NCI-H226 (cell line): Measurements from ENCODE around the gene TPH2.

Source experiments
- DNase-seq: peaks from one replicate; pipeline ENCODE4 v3.0.0-alpha.2; 2015

Gene TPH2

DNA sequence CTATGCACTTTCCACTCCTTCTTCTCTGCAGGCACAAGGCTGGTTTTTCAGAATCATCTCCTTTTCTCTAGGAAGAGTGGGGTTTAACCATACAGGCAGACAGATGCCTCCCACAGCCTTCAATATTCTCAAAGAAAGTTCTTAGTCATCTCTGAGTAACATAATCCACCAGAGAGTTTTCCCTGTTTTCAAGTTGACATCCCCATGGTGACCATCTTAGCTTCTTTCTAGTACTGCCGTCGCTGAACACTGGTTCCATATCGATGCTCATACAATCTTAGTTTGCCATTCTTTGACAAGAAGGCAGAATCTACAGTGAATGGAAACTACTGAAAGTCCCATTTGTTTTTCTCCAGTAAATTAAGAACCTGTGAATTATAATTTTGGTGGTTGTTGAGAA, 28.6 kb downstream of the TPH2 start:
- peak; percentile 41 for DNase-seq

DNA sequence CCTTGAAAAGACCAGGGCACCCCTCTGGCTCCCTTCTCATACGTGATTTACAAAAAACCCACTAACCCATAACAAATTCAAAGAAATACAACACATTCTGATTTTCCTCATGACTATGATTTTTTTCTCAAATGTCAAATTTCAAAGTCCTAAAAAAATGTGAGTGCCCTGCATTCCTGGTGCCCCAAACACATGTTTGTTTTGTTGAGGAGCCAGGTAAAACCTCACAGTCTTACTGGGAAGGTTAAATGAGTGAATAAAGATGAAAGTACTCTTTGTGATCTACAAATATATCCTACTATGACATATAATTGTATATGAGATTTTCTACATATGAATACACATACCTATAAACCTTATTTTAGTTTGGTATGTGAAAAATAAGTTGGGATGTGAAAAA, 30.7 kb downstream of the TPH2 start:
- no peak for DNase-seq

DNA sequence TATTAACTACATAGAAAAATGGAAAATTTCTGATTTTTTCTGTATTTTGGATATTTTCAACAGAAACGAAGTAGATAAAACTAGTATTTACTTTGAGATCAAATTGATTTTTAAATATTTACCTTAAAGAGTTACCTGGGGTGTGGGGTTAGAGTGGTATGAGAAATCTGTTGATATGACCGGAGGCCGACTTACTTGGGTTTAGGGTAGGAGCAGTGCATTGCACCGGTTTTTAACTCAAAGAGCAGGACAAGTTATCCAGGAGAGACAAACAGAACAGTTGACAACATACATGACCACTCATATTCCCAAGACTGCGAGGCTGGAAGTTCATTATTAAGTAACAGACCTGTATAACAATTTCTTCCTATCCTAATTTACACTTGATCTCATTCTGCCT, 31.4 kb downstream of the TPH2 start:
- no peak for DNase-seq

DNA sequence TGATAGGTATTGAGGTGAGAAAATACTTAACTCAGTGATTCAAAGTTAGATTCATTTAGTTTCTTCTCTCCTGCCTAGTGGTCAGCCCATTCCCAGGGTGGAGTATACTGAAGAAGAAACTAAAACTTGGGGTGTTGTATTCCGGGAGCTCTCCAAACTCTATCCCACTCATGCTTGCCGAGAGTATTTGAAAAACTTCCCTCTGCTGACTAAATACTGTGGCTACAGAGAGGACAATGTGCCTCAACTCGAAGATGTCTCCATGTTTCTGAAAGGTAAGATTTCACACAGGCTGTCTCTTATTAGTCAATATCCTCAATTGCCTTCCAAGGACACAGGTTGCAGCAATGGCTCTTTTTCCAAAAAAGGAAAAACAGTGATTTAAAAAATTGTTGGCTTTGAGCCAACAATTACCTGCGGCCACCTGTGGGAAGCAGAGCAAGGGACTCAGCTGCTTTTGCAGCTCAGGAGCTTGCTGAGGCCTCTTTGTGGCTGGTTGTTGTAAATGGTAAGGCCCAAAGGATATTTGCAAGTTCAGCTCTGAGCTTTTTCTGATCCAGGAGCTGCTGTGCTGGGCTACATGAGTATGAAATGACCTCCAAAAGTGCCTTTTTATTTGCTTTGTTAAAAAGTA, 33.9 kb downstream of the TPH2 start:
- no peak for DNase-seq

DNA sequence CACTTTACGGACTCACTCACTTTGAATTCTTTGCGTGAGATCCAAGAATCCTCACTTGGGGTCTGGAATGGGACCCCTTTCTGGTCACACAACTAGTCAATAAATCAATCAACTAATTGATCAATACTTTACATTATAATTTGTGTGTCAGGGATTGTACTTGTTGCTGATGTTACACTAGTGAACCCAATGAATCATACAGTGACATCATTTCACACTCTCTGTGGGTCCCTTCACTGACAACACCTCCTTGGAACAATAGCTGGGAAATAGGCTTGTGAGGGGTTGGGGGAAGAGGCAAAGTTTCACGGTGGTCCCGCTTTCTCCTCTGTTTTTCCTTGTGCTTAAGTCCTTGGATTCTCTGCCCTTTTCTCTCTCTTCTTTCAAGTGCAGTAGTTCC, 35.0 kb downstream of the TPH2 start:
- no peak for DNase-seq

DNA sequence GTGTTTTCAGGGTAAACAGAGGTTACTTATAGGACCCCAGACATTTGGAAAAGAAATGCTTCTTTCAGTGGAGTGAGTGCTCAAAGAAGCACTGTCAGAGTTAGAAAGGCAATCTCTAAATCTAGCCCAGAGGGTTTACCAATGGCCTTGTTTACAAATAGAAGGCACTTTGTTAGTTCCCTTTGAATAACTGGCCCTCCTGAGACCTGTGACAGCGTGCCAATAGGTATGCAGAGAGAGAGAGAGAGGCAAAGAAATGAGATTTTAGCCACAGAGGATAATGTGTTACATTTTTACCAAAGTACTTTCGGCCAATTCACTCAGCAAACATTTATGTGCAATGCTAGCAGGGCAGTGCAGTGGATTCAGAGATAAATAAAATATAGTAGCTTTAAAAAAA, 41.9 kb downstream of the TPH2 start:
- DNase-seq: no peak

DNA sequence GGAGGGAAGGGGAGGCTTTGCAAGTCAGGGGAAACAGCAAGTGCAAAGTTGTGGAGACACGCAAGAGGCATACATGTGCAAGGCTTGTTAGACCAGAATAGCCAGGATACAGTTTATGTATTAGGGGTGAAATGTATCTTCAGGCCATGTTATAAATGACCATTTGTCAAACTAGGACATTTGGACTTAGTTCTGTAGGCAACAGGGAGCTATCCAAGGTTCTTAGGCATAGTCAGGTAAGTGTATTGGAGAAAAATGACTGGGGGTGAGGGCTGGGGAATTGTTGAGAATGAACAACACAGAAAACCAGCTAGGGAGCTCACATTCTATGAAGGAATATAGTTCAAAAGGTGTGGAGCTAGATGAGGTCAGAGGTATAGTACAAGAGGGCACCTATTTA, 42.5 kb downstream of the TPH2 start:
- no peak for DNase-seq

DNA sequence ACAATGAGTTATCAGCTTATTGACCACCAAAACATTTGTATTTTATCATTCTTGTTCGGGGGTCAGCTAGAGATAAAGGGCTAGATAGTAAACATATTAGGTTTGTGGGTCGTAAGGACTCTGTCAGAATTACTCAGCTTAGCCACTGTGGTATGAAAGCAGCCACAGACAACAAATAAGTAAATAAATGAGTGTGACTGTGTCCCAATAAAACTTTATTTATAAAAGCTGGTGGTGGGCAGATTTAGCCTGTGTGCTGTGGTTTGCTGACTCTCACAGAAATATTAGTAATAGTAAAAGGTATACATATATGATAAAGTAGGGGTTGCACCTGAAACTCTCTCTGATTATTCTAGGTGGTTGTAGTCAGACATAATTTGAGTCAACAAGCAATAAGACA, 56.1 kb downstream of the TPH2 start:
- DNase-seq: no peak

DNA sequence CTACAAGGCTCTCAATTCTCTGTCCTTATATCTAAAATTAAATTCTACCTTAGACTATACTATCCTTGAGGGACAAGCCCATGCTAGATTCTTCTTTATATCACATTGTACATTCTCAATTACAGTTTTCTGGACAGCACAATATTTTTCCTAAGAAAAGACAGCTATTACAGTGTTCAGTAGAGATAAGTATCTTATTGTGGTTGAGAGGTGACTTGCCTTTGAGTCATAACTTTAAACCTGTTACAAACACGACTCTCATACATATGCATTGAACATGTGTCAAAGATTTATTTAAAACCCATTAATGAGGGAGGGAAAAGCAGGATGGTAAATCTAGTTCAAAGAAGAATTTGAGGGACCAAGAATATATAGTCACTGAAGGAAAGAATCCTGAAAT, 61.1 kb downstream of the TPH2 start:
- DNase-seq: peak; percentile 15

DNA sequence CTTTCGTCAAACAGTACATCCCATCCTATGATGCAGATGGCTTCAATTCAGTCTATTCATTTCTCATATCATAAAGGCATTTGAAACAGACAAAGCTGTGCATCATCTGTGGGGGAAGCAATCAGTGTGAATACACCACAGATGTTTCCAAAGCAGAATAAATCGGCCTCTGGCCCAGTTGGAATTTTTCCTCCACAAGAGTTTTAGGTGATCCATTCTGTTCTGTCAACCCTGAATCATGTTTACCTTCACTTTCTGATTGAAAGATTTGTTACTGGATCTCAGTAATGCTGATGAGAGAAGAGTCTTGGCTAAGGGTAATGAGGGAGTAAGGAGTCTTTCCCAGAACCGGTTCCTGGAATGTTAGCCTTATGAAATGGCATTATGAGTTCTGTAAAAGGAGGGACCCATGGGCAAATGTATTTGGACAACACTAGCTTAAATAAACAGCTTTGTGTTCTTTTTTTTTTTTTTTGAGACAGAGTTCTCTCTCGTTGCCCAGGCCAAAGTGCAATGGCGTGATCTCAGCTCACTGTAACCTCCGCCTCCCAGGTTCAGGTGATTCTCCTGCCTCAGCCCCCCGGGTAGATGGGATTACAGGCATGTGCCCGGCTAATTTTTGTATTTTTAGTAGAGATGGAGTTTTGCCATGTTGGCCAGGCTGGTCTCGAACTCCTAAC, 62.5 kb downstream of the TPH2 start:
- DNase-seq: no peak

DNA sequence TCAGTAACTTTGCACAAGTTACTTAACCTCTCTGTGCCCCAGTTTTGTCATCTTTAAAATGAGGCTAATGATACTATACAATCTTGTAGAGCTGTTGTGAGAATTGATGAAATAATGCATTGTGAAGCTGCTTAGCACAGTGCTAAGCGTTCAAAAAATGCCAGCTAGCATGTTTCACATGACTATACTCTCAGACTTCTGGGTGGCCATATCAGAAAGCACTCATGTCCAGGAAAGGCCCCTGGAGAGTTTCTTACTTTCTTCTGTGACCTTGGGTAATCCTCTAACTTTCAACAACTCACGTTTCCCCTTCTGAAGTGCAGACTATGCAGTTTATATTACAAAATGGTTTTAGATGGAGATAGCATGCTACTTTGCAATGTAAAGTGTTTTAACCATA, 68.1 kb downstream of the TPH2 start:
- DNase-seq: no peak

DNA sequence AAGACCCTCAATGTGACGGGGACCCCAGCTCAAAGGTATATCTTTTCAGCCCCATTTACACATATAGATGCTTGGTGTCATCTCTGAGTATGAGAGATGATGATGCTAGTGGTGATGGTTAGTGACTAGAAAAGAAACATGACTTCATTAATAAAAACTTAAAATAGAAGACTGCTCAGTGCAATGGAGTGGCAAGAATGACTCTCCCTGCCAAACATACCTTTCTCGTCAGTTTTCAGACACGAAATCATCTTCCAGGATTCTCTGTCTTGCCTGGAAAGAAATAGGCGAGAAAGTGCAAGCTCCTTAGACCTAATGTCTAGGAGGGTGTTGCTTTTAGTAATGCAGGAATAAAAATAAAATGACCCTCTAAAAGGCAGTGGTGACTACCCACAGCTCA, 71.7 kb downstream of the TPH2 start:
- peak; percentile 74 for DNase-seq

DNA sequence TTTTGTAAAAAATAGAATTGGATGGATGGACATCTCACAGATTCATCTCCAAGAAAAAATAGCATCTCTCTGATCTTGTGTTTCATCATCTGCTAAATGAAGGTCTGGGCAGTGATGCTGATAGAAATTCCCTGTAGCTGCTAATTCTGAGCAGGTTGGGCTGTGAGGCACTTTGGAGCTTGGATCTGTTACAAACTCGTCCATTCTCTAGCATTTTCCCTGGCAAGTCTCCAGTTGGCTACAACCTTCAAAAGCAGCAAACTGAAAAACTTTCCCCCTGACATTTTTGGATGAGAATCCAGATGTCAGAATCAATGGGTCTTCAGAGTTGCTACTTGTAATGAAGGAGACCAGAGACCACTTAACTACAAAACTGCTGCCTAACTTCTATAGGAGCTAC, 72.7 kb downstream of the TPH2 start:
- DNase-seq: peak; percentile 54

DNA sequence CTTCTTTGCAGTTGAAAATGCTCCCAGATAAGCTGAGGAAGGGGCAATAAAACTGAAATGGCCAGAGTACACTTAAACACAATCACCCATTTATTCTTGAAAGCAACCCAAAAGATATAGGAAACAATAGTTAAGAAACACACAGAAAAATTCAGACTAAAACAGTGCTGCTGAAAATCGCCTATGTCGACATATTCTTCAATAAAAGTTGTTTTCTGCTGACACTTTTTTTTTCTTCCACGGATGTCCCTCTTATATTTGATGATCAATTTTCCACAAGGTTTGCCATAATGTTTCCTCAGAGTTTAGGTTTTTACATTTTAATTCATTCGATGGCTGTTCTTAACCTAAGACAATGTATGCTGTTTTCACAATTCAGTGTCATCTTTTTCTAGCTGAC, 74.2 kb downstream of the TPH2 start:
- DNase-seq: no peak

DNA sequence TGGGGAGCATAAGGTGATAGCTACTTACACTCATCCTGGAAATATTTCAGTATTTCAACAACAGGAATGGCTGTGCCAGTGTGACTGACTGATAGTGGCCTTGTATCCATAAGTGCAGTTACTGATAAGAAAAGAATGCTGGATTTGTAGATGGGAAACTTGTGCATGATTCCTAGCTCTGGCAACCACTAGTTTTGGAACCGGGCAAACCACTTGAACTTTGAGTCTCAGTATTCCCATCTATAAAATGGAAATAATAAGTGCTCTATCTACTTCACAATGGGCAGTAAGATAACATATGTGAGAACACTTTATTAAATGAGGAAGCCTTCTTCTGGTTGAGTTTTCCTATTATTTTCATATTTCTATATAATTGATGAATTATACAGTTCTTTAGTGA, 77.2 kb downstream of the TPH2 start:
- peak; percentile 53 for DNase-seq

DNA sequence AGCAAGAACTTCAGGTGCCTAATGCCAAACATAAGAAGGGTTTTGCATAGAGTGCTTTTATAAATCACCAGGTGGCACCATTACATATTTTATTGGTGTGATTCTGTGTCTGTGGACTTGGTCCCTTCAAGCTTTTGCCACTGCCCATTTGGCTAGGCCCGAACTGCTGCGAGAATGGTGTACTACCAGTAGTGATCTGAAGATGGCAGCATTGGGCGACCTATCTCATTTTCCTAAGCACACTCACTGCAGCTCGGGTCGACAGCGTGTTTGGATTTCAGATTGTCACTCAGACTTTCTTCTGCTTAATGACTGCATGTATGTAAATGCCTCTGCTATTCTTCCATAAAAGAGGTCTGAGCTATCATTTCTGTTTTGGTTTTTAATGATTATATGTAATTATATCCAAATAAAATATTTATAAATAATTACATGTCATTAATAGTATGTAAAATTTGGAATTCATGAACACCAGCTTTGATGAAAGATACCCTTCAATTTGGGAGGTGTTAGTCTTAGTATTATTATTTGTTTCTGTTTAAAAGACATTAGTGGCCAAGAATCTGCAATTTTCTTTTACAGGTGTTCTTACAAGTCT, 78.5 kb downstream of the TPH2 start:
- peak; percentile 69 for DNase-seq

DNA sequence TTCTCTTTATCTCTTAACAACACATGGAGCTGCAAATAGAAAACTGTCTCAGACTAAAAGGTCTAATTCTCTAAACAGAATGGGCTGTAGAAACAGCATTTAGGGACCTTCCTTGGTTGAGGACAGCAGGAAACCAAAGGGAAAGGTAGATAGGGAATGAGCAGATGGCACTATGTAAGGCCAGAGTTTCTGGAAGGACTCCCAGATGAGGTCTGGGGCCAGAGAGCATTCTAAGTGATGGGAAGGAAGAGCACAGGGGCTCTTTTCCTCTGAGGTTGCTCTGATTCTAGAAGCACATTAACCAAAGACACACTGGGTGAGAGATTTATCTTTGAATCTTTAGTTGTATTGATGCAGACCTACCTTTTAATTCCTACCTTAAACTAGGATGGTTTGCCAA, 79.4 kb downstream of the TPH2 start:
- DNase-seq: no peak

DNA sequence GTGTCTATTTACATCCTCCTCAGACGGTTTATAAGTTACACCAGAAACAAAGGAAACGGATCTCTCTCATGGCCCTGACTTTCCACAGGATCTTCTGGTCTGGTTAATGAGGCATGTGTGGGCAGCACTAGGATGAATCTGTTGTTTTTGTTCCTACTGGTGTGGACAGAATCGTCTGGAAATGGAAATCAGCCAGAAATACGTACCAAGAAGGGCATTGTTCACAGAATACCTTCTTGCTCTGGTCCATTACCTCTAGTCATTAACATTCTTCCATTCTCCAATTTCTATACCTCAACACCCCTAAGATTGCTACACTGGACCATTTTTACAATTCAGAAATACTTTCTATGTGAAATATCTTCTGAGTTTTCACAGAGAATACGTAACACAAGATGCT, 86.0 kb downstream of the TPH2 start:
- DNase-seq: no peak

DNA sequence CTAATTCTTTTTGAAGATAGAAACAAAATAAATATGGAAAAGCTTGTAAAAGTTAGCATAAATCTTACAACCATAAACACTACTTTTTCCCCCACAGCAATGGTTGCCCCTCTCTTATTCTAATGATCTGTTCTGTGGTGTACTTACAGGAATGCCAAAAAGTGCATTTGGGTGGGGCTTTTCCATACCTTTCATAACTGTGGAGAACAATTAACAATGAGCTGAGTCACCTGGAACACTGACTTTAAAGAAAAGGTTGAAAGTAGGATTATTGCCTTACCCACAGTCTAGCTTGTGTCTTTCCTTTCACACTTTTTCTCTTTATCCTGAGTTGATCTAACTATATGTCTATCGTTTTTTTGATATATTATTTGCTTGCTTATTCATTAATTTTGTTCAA, 86.9 kb downstream of the TPH2 start:
- DNase-seq: no peak

DNA sequence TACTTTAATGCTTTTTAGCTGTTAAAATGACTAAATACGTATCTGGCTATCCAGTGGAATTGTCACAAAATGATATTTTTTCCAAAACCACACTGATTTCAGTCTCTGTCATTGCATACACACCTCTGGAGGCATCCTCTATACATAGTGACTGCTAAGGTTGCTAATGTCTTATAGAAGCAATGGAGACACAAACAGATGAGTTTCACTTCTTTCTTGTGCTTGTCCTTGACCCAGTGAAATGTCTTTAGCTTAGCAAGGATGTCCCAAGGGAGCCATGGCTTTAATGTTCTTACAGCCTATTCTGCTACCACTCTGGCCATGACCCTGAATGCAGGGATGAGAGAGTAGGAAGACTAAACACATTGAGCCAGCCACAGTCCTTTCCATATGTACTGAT, 90.3 kb downstream of the TPH2 start:
- no peak for DNase-seq

DNA sequence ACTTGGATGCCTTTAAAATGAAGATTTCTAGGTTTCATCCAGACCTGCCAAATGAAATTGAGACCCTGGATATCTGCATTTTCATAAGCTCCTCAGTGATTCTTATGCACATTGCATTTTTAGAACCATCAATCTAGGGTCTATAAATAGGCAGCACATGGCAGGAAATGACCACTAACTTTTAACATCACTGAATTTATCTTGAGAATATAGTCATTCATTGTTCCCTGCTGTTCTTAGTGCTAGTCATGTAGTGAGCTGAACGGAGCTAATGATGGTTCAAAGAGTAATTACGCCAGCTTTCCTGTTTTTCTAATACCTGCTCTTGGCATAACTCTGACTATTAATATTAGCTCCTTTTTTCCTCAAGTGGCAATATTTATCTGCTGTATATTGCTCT, 91.6 kb downstream of the TPH2 start:
- DNase-seq: no peak

DNA sequence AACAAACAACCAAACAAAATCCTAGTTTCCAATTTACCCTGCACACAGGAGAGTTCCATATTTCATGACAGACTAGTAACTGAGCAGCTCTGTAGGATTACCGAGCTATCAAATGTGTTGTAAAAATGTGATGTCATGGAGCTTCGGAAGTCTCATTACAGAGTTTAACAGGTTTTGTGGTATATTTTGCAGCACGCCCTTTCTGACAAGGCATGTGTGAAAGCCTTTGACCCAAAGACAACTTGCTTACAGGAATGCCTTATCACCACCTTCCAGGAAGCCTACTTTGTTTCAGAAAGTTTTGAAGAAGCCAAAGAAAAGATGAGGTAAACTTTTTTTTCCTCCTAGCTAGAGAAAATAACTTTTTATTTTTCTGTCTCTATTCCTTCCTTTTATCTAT, 92.4 kb downstream of the TPH2 start:
- DNase-seq: no peak

DNA sequence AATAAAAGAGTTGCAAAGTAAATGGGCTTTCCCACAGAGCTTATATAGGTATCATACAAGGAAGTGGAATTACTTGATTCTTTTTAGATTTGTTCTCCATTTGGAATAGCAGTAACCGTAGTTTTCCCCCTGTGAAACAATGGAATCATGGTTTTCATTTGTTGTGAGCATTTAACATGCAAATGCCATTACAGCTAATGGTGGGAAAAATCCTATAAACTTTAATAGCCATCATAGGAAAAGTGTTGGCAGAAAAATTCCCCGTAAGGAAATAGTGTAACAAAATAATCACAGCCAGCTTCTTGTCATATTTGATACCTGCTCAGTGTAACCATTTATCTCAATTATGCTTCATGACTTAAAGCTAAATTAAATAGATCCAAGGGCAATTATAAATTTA, 95.3 kb downstream of the TPH2 start:
- DNase-seq: no peak

DNA sequence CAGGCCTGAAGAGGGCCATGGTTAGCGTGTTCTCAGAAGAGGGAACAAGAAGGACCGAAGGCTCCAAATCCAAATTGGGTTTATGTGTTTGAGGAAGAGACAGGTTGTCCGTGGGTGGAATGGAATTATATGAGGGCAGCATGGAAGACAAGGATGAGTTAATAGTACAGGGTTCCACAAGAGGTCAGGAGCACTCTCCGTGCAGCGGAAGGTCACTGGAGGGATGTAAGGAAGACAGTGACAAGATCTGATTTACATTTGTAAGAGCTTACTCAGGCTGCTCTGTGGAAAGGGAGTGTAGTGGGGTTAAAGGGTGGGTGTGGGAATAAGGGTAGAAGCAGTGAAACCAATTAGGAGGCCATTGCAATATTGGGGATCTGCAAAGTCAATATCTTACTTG, 97.0 kb downstream of the TPH2 start:
- DNase-seq: no peak

DNA sequence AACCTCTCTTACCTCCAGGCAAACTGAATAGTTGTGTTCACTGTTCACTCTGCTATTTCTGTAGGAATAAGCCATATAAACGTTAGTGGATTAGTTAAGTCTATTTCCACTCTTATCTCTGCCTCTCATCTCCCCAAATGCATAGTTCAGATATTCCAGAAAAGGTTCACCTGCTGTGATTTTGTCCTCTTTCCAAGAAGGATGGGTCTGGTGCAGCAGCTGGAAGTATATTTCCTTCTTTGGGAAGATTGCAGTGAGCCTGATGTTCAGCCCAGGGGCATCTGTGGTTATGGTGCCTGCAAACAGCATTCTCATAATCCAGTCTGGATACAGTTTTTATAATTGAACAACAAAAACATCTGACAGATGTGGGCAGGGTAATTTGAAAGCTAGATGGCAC, 97.7 kb downstream of the TPH2 start:
- DNase-seq: no peak
